SK-N-SH treated with all-trans-retinoic acid at 6 μM for 48 hours (cell line): Measurements from ENCODE around the gene MITF.

Experiments used
- BACH2 ChIP-seq: fragments of 250-450 bp; sonication (Bioruptor Pico); IDR thresholded peaks from 2 replicates; pipeline ENCODE4 v1.9.0; 2021; ENCODE audit warnings: mild to moderate bottlenecking, borderline replicate concordance
- PPARA ChIP-seq: fragments of 250-450 bp; sonication (Bioruptor Pico); IDR thresholded peaks from 2 replicates; pipeline ENCODE4 v1.5.0; 2020; ENCODE audit warnings: mild to moderate bottlenecking, borderline replicate concordance
- RARB ChIP-seq: fragments of 250-450 bp; sonication (Bioruptor Pico); IDR thresholded peaks from 2 replicates; pipeline ENCODE4 v1.8.0; 2021; ENCODE audit warnings: mild to moderate bottlenecking, moderate library complexity
- TOX ChIP-seq: fragments of 250-450 bp; sonication (Bioruptor Pico); IDR thresholded peaks from 2 replicates; pipeline ENCODE4 v1.8.0; 2021; ENCODE audit warnings: mild to moderate bottlenecking, moderate library complexity, borderline replicate concordance
- TF ChIP-seq, protein P1 (sequence below): fragments of 250-450 bp; sonication (Bioruptor Pico); IDR thresholded peaks from 2 replicates; pipeline ENCODE4 v1.5.1; 2021; ENCODE audit warnings: mild to moderate bottlenecking, moderate library complexity
- TF ChIP-seq, protein P2 (sequence below): fragments of 250-450 bp; sonication (Bioruptor Pico); IDR thresholded peaks from 2 replicates; pipeline ENCODE4 v1.8.0; 2021; ENCODE audit warnings: low read depth, mild to moderate bottlenecking, moderate library complexity, borderline replicate concordance
- TF ChIP-seq, protein P3 (sequence below): fragments of 250-450 bp; sonication (Bioruptor Pico); IDR thresholded peaks from 2 replicates; pipeline ENCODE4 v1.8.0; 2020; ENCODE audit warnings: mild to moderate bottlenecking, moderate library complexity, borderline replicate concordance

DNA sequence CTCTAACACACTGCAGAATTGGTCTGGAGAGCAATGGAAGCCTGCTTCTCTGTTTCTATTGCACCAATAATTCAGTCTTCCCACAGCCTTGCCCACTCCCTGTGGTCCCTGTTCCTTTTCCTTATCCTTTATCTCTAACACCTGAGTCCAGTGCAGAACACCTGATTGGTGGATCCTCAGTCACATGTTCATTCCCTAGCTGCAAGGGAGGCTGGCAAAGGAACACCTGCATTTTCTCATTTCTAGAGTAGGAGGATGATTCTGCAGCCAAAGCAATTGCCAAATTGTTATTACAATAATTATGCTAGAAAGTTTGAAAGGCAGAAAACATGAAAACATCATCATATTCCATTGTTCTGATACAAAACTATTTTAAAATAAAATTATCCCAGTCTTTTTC, 176.5 kb downstream of the MITF start:
- TF ChIP-seq BACH2 (no peak), RARB (CRISPR knock-in tag) (no peak), TOX (CRISPR knock-in tag) (no peak), PPARA (CRISPR knock-in tag) (no peak)
- TF ChIP-seq, protein P1, sequence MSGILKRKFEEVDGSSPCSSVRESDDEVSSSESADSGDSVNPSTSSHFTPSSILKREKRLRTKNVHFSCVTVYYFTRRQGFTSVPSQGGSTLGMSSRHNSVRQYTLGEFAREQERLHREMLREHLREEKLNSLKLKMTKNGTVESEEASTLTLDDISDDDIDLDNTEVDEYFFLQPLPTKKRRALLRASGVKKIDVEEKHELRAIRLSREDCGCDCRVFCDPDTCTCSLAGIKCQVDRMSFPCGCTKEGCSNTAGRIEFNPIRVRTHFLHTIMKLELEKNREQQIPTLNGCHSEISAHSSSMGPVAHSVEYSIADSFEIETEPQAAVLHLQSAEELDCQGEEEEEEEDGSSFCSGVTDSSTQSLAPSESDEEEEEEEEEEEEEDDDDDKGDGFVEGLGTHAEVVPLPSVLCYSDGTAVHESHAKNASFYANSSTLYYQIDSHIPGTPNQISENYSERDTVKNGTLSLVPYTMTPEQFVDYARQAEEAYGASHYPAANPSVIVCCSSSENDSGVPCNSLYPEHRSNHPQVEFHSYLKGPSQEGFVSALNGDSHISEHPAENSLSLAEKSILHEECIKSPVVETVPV (CRISPR knock-in tag): no peak
- TF ChIP-seq, protein P2, sequence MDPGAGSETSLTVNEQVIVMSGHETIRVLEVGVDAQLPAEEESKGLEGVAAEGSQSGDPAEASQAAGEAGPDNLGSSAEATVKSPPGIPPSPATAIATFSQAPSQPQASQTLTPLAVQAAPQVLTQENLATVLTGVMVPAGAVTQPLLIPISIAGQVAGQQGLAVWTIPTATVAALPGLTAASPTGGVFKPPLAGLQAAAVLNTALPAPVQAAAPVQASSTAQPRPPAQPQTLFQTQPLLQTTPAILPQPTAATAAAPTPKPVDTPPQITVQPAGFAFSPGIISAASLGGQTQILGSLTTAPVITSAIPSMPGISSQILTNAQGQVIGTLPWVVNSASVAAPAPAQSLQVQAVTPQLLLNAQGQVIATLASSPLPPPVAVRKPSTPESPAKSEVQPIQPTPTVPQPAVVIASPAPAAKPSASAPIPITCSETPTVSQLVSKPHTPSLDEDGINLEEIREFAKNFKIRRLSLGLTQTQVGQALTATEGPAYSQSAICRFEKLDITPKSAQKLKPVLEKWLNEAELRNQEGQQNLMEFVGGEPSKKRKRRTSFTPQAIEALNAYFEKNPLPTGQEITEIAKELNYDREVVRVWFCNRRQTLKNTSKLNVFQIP (CRISPR knock-in tag): no peak
- TF ChIP-seq, protein P3, sequence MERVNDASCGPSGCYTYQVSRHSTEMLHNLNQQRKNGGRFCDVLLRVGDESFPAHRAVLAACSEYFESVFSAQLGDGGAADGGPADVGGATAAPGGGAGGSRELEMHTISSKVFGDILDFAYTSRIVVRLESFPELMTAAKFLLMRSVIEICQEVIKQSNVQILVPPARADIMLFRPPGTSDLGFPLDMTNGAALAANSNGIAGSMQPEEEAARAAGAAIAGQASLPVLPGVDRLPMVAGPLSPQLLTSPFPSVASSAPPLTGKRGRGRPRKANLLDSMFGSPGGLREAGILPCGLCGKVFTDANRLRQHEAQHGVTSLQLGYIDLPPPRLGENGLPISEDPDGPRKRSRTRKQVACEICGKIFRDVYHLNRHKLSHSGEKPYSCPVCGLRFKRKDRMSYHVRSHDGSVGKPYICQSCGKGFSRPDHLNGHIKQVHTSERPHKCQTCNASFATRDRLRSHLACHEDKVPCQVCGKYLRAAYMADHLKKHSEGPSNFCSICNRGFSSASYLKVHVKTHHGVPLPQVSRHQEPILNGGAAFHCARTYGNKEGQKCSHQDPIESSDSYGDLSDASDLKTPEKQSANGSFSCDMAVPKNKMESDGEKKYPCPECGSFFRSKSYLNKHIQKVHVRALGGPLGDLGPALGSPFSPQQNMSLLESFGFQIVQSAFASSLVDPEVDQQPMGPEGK (CRISPR knock-in tag): no peak
